Fibroblast of lung (primary cell): ENCODE measurements around the gene ERP44.

Source experiments
- CTCF ChIP-seq, 2 donors: IDR thresholded peaks in 1 of 2; conservative IDR thresholded peaks in 1 of 2; 1 replicate in 1 of 2; 2 replicates in 1 of 2; pipeline ENCODE4 v1.5.1; 2011 to 2012; ENCODE audit warnings: low read length in 2 of 2, control low read depth in 1 of 2, inconsistent platforms in 1 of 2, low read depth in 1 of 2, mild to moderate bottlenecking in 1 of 2
- EZH2 ChIP-seq: IDR thresholded peaks from 2 replicates; pipeline ENCODE4 v1.5.1; 2012; ENCODE audit warnings: low read length, control low read depth, mild to moderate bottlenecking; ENCODE audit errors: missing control alignments

- no peak for TF ChIP-seq CTCF (conservative IDR thresholded peaks at IDR 0.05 in 1 of 2, IDR thresholded peaks at IDR 0.05 in 1 of 2; ENCODE audit: low read depth in 1 of 2, low read length in 2 of 2)
- TF ChIP-seq EZH2 = no peak
Observed at GRCh38 chr9:100134731-100135130, 35.9 kb upstream of the ERP44 start.
